ENCODE data around the gene CMYA5.
"Not testable (repeated sequence)": the region's sequence is repeated elsewhere in the genome, so short reads cannot be mapped to it uniquely, and the experiment has no call there.

Gene CMYA5

DNA sequence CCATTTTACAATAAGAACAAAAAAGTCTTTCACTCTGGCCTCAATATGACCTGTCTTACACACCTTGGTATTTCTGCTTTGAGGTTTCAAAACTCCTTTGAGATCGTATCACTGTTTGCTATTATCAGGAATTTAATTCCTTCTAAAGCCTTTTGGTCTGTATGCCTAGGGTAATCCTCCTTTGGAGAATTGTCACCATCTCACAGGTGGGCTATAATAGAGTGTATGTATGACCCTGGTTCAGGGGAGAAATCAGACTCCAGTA, 13.7 kb downstream of the CMYA5 start:
- H3K27me3 ChIP-seq (ENCODE audit: control insufficient read depth, low read length) = no peaks in the 10 kb centered on the region
- no peak overlapping the region for H3K4me3 ChIP-seq (ENCODE audit: low read length)
- H3K9me3 ChIP-seq (ENCODE audit: control insufficient read depth, insufficient read depth, low read length) = no peaks in the 10 kb centered on the region
- H3K4me2 ChIP-seq (ENCODE audit: low read length) = no peak overlapping the region
- no peaks in the 10 kb centered on the region for H3K79me2 ChIP-seq (ENCODE audit: control insufficient read depth, low read length)
- no peaks in the 10 kb centered on the region for H3F3A ChIP-seq (ENCODE audit: control insufficient read depth, insufficient read depth)
- no peaks in the 10 kb centered on the region for H4K20me1 ChIP-seq (ENCODE audit: control insufficient read depth, insufficient read depth, low read depth, low read length)
- TF ChIP-seq EZH2phosphoT487 (IDR thresholded peaks at IDR 0.05; ENCODE audit: borderline replicate concordance, low read length) = no peak
- TF ChIP-seq, protein P1, sequence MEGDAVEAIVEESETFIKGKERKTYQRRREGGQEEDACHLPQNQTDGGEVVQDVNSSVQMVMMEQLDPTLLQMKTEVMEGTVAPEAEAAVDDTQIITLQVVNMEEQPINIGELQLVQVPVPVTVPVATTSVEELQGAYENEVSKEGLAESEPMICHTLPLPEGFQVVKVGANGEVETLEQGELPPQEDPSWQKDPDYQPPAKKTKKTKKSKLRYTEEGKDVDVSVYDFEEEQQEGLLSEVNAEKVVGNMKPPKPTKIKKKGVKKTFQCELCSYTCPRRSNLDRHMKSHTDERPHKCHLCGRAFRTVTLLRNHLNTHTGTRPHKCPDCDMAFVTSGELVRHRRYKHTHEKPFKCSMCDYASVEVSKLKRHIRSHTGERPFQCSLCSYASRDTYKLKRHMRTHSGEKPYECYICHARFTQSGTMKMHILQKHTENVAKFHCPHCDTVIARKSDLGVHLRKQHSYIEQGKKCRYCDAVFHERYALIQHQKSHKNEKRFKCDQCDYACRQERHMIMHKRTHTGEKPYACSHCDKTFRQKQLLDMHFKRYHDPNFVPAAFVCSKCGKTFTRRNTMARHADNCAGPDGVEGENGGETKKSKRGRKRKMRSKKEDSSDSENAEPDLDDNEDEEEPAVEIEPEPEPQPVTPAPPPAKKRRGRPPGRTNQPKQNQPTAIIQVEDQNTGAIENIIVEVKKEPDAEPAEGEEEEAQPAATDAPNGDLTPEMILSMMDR (IDR thresholded peaks at IDR 0.05; ENCODE audit: low read depth, low read length, poor library complexity, severe bottlenecking) = no peak
- H3K27ac ChIP-seq (ENCODE audit: low read depth, low read length) = no peak overlapping the region
- H3K4me1 ChIP-seq (ENCODE audit: control insufficient read depth, low read length) = peaks cover 5% of the 10 kb centered on the region
- no peaks in the 10 kb centered on the region for H3K36me3 ChIP-seq (ENCODE audit: control insufficient read depth, low read length)
- H3K9me2 ChIP-seq (replicated peaks; ENCODE audit: control insufficient read depth, low read length) = no peaks in the 10 kb centered on the region

DNA sequence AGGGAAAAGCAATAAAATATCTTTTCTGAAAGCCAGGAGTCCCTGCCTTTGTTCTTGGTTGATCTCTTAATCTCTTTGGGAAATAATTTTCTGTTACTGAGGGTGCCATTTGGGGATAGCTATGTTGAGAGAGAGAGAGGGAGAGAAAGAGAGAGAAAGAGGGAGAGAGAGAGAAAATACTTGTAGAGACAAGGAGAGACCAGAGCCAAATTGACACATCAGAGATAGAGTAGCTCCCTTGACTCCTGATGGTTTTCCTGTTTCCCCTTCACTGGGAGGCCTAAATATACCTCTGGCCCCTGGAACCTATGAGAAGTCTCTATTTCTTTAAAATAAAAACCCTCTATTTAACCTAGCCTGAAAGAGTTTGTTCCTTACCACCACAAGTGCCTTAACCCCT, 14.9 kb downstream of the CMYA5 start:
- Histone ChIP-seq H3K79me2 (ENCODE audit: control insufficient read depth, low read length) (no peaks in the 10 kb centered on the region), H3K4me3 (ENCODE audit: low read length) (no peak overlapping the region), H3F3A (ENCODE audit: control insufficient read depth, insufficient read depth) (no peaks in the 10 kb centered on the region), H4K20me1 (ENCODE audit: control insufficient read depth, insufficient read depth, low read depth, low read length) (no peaks in the 10 kb centered on the region), H3K36me3 (ENCODE audit: control insufficient read depth, low read length) (no peaks in the 10 kb centered on the region), H3K9me2 (replicated peaks; ENCODE audit: control insufficient read depth, low read length) (no peaks in the 10 kb centered on the region), H3K27me3 (ENCODE audit: control insufficient read depth, low read length) (no peaks in the 10 kb centered on the region), H3K4me1 (ENCODE audit: control insufficient read depth, low read length) (peaks cover 5% of the 10 kb centered on the region), H3K4me2 (ENCODE audit: low read length) (no peak overlapping the region), H3K9me3 (ENCODE audit: control insufficient read depth, insufficient read depth, low read length) (no peaks in the 10 kb centered on the region), H3K27ac (ENCODE audit: low read depth, low read length) (no peak overlapping the region)
- no peak for TF ChIP-seq EZH2phosphoT487 (IDR thresholded peaks at IDR 0.05; ENCODE audit: borderline replicate concordance, low read length)
- TF ChIP-seq, protein P1 (IDR thresholded peaks at IDR 0.05; ENCODE audit: low read depth, low read length, poor library complexity, severe bottlenecking) = no peak

DNA sequence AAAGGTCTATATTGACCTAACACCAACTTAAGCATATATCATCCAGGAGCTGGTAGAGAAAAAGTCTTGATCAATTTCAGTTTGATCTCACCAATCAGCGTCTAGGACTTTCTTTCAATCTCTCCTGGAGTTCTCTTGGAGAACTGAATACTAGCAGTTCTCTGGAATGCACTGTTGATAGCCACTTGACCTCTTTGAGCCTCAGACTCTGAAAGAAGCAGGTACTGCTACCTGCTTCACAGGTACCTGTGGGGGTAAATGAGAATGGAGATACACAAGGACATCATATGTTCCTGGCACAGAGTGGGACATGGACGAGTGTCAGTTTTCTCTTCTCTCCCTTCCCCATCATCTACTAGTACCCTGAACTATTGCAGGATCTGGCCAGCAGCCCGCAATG, 16.0 kb downstream of the CMYA5 start:
- Histone ChIP-seq H3K4me2 (ENCODE audit: low read length) (no peak overlapping the region), H4K20me1 (ENCODE audit: control insufficient read depth, insufficient read depth, low read depth, low read length) (no peaks in the 10 kb centered on the region), H3K4me1 (ENCODE audit: control insufficient read depth, low read length) (peaks cover 5% of the 10 kb centered on the region), H3K27ac (ENCODE audit: low read depth, low read length) (no peak overlapping the region), H3K4me3 (ENCODE audit: low read length) (no peak overlapping the region), H3K9me2 (replicated peaks; ENCODE audit: control insufficient read depth, low read length) (no peaks in the 10 kb centered on the region), H3F3A (ENCODE audit: control insufficient read depth, insufficient read depth) (no peaks in the 10 kb centered on the region), H3K9me3 (ENCODE audit: control insufficient read depth, insufficient read depth, low read length) (no peaks in the 10 kb centered on the region), H3K36me3 (ENCODE audit: control insufficient read depth, low read length) (no peaks in the 10 kb centered on the region), H3K79me2 (ENCODE audit: control insufficient read depth, low read length) (no peaks in the 10 kb centered on the region), H3K27me3 (ENCODE audit: control insufficient read depth, low read length) (no peaks in the 10 kb centered on the region)
- no peak for TF ChIP-seq EZH2phosphoT487 (IDR thresholded peaks at IDR 0.05; ENCODE audit: borderline replicate concordance, low read length)
- TF ChIP-seq, protein P1 (IDR thresholded peaks at IDR 0.05; ENCODE audit: low read depth, low read length, poor library complexity, severe bottlenecking) = no peak

DNA sequence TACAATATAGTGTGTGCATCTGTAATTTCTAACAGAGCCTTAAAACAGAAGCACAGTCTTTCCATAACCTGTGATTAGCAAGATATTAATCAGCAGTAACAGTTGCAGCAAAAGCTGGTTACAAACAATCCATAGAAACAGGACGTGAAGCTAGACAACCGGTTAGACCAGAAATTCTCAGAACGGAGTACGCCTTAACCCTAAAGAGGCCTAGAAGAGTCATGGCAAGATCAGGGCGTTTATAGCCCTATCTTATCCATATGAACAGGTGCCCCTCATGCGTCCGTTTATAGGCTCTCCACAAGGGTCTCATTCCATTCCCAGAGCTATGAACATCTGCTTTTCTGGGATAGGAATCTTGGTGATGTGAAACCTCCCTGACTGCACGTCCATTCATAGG, 16.7 kb downstream of the CMYA5 start:
- H3K79me2 ChIP-seq (ENCODE audit: control insufficient read depth, low read length); H3K9me3 ChIP-seq (ENCODE audit: control insufficient read depth, insufficient read depth, low read length); H3K27me3 ChIP-seq (ENCODE audit: control insufficient read depth, low read length); H3K4me1 ChIP-seq (ENCODE audit: control insufficient read depth, low read length); H3K4me3 ChIP-seq (ENCODE audit: low read length); H4K20me1 ChIP-seq (ENCODE audit: control insufficient read depth, insufficient read depth, low read depth, low read length); H3K27ac ChIP-seq (ENCODE audit: low read depth, low read length); H3K9me2 ChIP-seq (replicated peaks; ENCODE audit: control insufficient read depth, low read length); H3F3A ChIP-seq (ENCODE audit: control insufficient read depth, insufficient read depth); H3K4me2 ChIP-seq (ENCODE audit: low read length); H3K36me3 ChIP-seq (ENCODE audit: control insufficient read depth, low read length): not testable (repeated sequence)

All from DOHH2 (cell line).